ENCODE results near the gene AFDN. TPM values are rescaled to one million over a fixed set of nuclear protein-coding genes. Genes with fewer than 3 reads are reported as not detected.

Gene AFDN
- total RNA-seq, 4 donors from 2014 or later: 148 to 371 (median 204) TPM

- WGBS, 2 donors (ENCODE audit: low coverage in 1 of 2): 59 to 63% methylated on average over 6 of the region's 6 CpGs
- TF ChIP-seq POLR2AphosphoS5 (IDR thresholded peaks at IDR 0.05) (no peak), POLR2A (IDR thresholded peaks at IDR 0.05) (no peak), CTCF (IDR thresholded peaks at IDR 0.05) (no peak), EP300 (IDR thresholded peaks at IDR 0.05; ENCODE audit: low read depth) (no peak)
- DNase-seq: no peak
Measured at GRCh38 chr6:168014428-168014827, 187.7 kb downstream of the AFDN start.

GRCh38 chr6:168015009-168015408 is 188.3 kb downstream of the AFDN start:
- H3K27me3 ChIP-seq: no peaks in the 10 kb centered on the region
- peaks cover 0 to 8% (median 2%) of the 10 kb centered on the region in 4 donors for H3K4me1 ChIP-seq
- in situ Hi-C loops (cut with MboI; ENCODE audit: low pct_ligation_motif_present in 1 of 4, low pct_unique_long_range_greater_than_20kb in 1 of 4, low sequenced_read_pairs in 3 of 4): no loop called here
- TF ChIP-seq POLR2AphosphoS5 (IDR thresholded peaks at IDR 0.05) (no peak), EP300 (IDR thresholded peaks at IDR 0.05; ENCODE audit: low read depth) (no peak), CTCF (IDR thresholded peaks at IDR 0.05) (no peak)
- intact Hi-C loops (cut with DNase I; ENCODE audit: low total_unique reads): no loop called here
- peaks cover 15 to 23% of the 10 kb centered on the region in 2 donors for H3K9me3 ChIP-seq
- no peak overlapping the region for H3K4me3 ChIP-seq
- DNase-seq: no peak
- 92% methylated on average over 4 of the region's 4 CpGs; no CpG with 5 or more reads in 1 of the 2 donors for WGBS, 2 donors (ENCODE audit: low coverage in 1 of 2)
- H3K27ac ChIP-seq: no peak overlapping the region
- H3K36me3 ChIP-seq: no peaks in the 10 kb centered on the region

More at GRCh38 chr6:168014428-168014827, 187.7 kb downstream of the AFDN start:
- in situ Hi-C loops (cut with MboI; ENCODE audit: low pct_ligation_motif_present in 1 of 4, low pct_unique_long_range_greater_than_20kb in 1 of 4, low sequenced_read_pairs in 3 of 4): no loop called here
- no peaks in the 10 kb centered on the region for H3K27me3 ChIP-seq
- intact Hi-C loops (cut with DNase I; ENCODE audit: low total_unique reads): no loop called here
- peaks cover 0 to 8% (median 2%) of the 10 kb centered on the region in 4 donors for H3K4me1 ChIP-seq
- peaks cover 15 to 23% of the 10 kb centered on the region in 2 donors for H3K9me3 ChIP-seq
- H3K4me3 ChIP-seq: no peak overlapping the region
- no peak overlapping the region for H3K27ac ChIP-seq
- H3K36me3 ChIP-seq: no peaks in the 10 kb centered on the region

GRCh38 chr6:168015482-168016175 is 188.9 kb downstream of the AFDN start:
- Histone ChIP-seq H3K36me3 (no peaks in the 10 kb centered on the region), H3K4me3 (no peak overlapping the region), H3K9me3 (peaks cover 15 to 17% of the 10 kb centered on the region in 2 donors), H3K4me1 (peaks cover 0 to 8% (median 2%) of the 10 kb centered on the region in 4 donors), H3K27ac (peak overlapping the region in 1 of 4 donors; percentile 4), H3K27me3 (no peaks in the 10 kb centered on the region)
- WGBS, 2 donors (ENCODE audit: low coverage in 1 of 2): 49% methylated on average over 14 of the region's 14 CpGs
- intact Hi-C loops (cut with DNase I; ENCODE audit: low total_unique reads): no loop called here
- in situ Hi-C loops (cut with MboI; ENCODE audit: low pct_ligation_motif_present in 1 of 4, low pct_unique_long_range_greater_than_20kb in 1 of 4, low sequenced_read_pairs in 3 of 4): no loop called here
- TF ChIP-seq CTCF (IDR thresholded peaks at IDR 0.05): no peak
- peak in 1 of 3 donors; percentile 19 for TF ChIP-seq POLR2AphosphoS5 (IDR thresholded peaks at IDR 0.05)
- no peak for DNase-seq

- TF ChIP-seq POLR2AphosphoS5 (IDR thresholded peaks at IDR 0.05): no peak
- TF ChIP-seq POLR2A (IDR thresholded peaks at IDR 0.05): no peak
- no peak for TF ChIP-seq EP300 (IDR thresholded peaks at IDR 0.05; ENCODE audit: low read depth)
- TF ChIP-seq CTCF (IDR thresholded peaks at IDR 0.05): no peak
- H3K4me3 ChIP-seq: no peak overlapping the region
- H3K9me3 ChIP-seq: peaks cover 10 to 11% of the 10 kb centered on the region in 2 donors
- intact Hi-C loops (cut with DNase I; ENCODE audit: low total_unique reads) (no loop called here), in situ Hi-C loops (cut with MboI; ENCODE audit: low pct_ligation_motif_present in 1 of 4, low pct_unique_long_range_greater_than_20kb in 1 of 4, low sequenced_read_pairs in 3 of 4) (no loop called here)
- H3K4me1 ChIP-seq: peaks cover 0 to 8% (median 2%) of the 10 kb centered on the region in 4 donors
- peak overlapping the region in 1 of 4 donors; percentile 4 for H3K27ac ChIP-seq
- no peaks in the 10 kb centered on the region for H3K27me3 ChIP-seq
- WGBS, 2 donors (ENCODE audit: low coverage in 1 of 2): 79 to 82% methylated on average over 5 to 18 of the region's 18 CpGs
- no peak for DNase-seq
- no peaks in the 10 kb centered on the region for H3K36me3 ChIP-seq
Measured at GRCh38 chr6:168016176-168016620, 189.5 kb downstream of the AFDN start.
